Measurements from ENCODE around the gene CUL1.

- TF ChIP-seq CREB1 (IDR thresholded peaks at IDR 0.05; ENCODE audit: low read depth) (no peak), TAF1 (IDR thresholded peaks at IDR 0.05; ENCODE audit: low read depth) (no peak)
These were observed 27.7 kb downstream of the CUL1 start for GRCh38 chr7:148726385-148726784.
